HCT116 (cell line): Measurements from ENCODE around the gene AFDN. TPM values are rescaled to one million over a fixed set of nuclear protein-coding genes. Genes with fewer than 3 reads are reported as not detected.

Experiments used
- ATAC-seq: fragments of 200-7000 bp; cut with Tn5 transposase; 2 replicates; pipeline ENCODE4 v1.9.1; 2020; ENCODE audit warnings: mild to moderate bottlenecking, moderate library complexity
- BruUV-seq: library from RNA; stranded (reverse); fragments of 400-500 nt; replicated peaks from 2 replicates; lab custom pipeline; 2021; lab: Mats Ljungman, UMichigan
- CTCF ChIA-PET: fragments of 300-600 bp; sonication (Branson Sonifier 250); formaldehyde crosslinking; loops from one replicate; lab custom pipeline; 2021; ENCODE audit warnings: antibody characterized with exemption; lab: Charles Lee
- POLR2A ChIA-PET: fragments of 300-600, 350-600 bp; sonication (Branson Sonifier 250); formaldehyde crosslinking; loops from one replicate; lab custom pipeline; 2021; ENCODE audit warnings: antibody characterized with exemption; lab: Charles Lee
- RAD21 ChIA-PET, 2 experiments: fragments of 300-600 bp; sonication (Branson Sonifier 250); formaldehyde crosslinking; loops; one replicate each; lab custom pipeline; 2023; ENCODE audit warnings: low total read pairs in 2 of 2; ENCODE audit not compliant: uncharacterized antibody in 2 of 2, unreplicated experiment in 2 of 2, low non-redundant PET in 1 of 2; lab: Charles Lee
- DNase-seq: peaks from one replicate; pipeline ENCODE4 v3.0.0-alpha.2; 2010; ENCODE audit warnings: low read depth, low spot score
- H2AFZ ChIP-seq: fragments of 200-600 bp; shearing (Covaris generic), sonication (generic); 2 replicates; pipeline ENCODE4 v1.6.1; 2017; ENCODE audit warnings: low read depth, mixed run types, mixed read lengths, antibody characterized with exemption, low read length; ENCODE audit not compliant: poor library complexity, severe bottlenecking
- H3K27ac ChIP-seq: 2 replicates; pipeline ENCODE4 v1.5.1; 2012; ENCODE audit warnings: low read depth, low read length
- H3K27me3 ChIP-seq: fragments of 200-600 bp; sonication (generic); 2 replicates; pipeline ENCODE4 v1.6.1; 2016; ENCODE audit warnings: mixed run types, low read length, mixed read lengths; ENCODE audit not compliant: insufficient read depth
- H3K36me3 ChIP-seq, 2 experiments: fragments of 200-500 bp in 1 of 2; fragments of 200-600 bp in 1 of 2; sonication (Bioruptor generic) in 1 of 2; sonication (generic) in 1 of 2; 2 replicates each; pipeline versions ENCODE4 v1.5.1 to v1.6.1; 2014 to 2016; ENCODE audit warnings: low read length in 2 of 2, inconsistent platforms in 1 of 2, mixed read lengths in 1 of 2, mixed run types in 1 of 2; ENCODE audit not compliant: insufficient read depth in 2 of 2, control insufficient read depth in 1 of 2
- H3K4me1 ChIP-seq, 2 experiments: fragments of 200-600 bp in 1 of 2; sonication (generic) in 1 of 2; 2 replicates each; pipeline versions ENCODE4 v1.5.1 to v1.6.1; 2012 to 2017; ENCODE audit warnings: low read length in 2 of 2, inconsistent platforms in 1 of 2, mild to moderate bottlenecking in 1 of 2, mixed read lengths in 1 of 2, mixed run types in 1 of 2, moderate library complexity in 1 of 2; ENCODE audit not compliant: insufficient read depth in 2 of 2, control insufficient read depth in 1 of 2
- H3K4me2 ChIP-seq: fragments of 200-600 bp; sonication (generic); 2 replicates; pipeline ENCODE4 v1.6.1; 2017; ENCODE audit warnings: mixed run types, low read length, mixed read lengths
- H3K4me3 ChIP-seq, 2 experiments: fragments of 200-600 bp in 1 of 2; sonication (generic) in 1 of 2; replicated peaks in 1 of 2; 2 replicates each; pipeline ENCODE4 v1.5.1; 2011 to 2016; ENCODE audit warnings: low read length in 2 of 2, control low read depth in 1 of 2, low read depth in 1 of 2, mild to moderate bottlenecking in 1 of 2, mixed read lengths in 1 of 2, mixed run types in 1 of 2
- H3K79me2 ChIP-seq: fragments of 200-600 bp; sonication (generic); 2 replicates; pipeline ENCODE4 v1.6.1; 2017; ENCODE audit warnings: mild to moderate bottlenecking, mixed run types, low read length, moderate library complexity, mixed read lengths; ENCODE audit not compliant: insufficient read depth
- H3K9ac ChIP-seq: fragments of 200-600 bp; sonication (generic); 2 replicates; pipeline ENCODE4 v1.6.1; 2016; ENCODE audit warnings: low read length, mixed read lengths
- H3K9me2 ChIP-seq: fragments of 200-600 bp; sonication (generic), shearing (Covaris generic); 2 replicates; pipeline ENCODE4 v1.6.1; 2017; ENCODE audit warnings: mixed run types, mild to moderate bottlenecking, moderate library complexity; ENCODE audit not compliant: insufficient read depth
- H3K9me3 ChIP-seq, 2 experiments: fragments of 200-500 bp in 1 of 2; fragments of 200-600 bp in 1 of 2; sonication (Bioruptor generic) in 1 of 2; sonication (generic) in 1 of 2; 2 replicates each; pipeline ENCODE4 v1.6.1; 2014 to 2017; ENCODE audit warnings: low read length in 2 of 2, mixed read lengths in 2 of 2, inconsistent platforms in 1 of 2, low read depth in 1 of 2, mild to moderate bottlenecking in 1 of 2, mixed run types in 1 of 2, moderate library complexity in 1 of 2; ENCODE audit not compliant: control insufficient read depth in 1 of 2, insufficient read depth in 1 of 2
- H4K20me1 ChIP-seq: fragments of 200-600 bp; sonication (generic), shearing (Covaris generic); 2 replicates; pipeline ENCODE4 v1.6.1; 2017; ENCODE audit warnings: mixed run types, mild to moderate bottlenecking, moderate library complexity; ENCODE audit not compliant: insufficient read depth
- CBX3 ChIP-seq: IDR thresholded peaks from 2 replicates; pipeline ENCODE4 v1.6.1; 2012; ENCODE audit warnings: low read depth
- CEBPB ChIP-seq: IDR thresholded peaks from 2 replicates; pipeline ENCODE4 v1.6.1; 2012; ENCODE audit warnings: low read depth
- CTCF ChIP-seq, 3 experiments: fragments of 200-600 bp in 1 of 3; sonication (generic) in 1 of 3; IDR thresholded peaks in 2 of 3; conservative IDR thresholded peaks in 1 of 3; 2 replicates each; pipeline ENCODE4 v1.5.1; 2012 to 2017; ENCODE audit warnings: low read depth in 2 of 3, low read length in 2 of 3, antibody characterized with exemption in 1 of 3, borderline replicate concordance in 1 of 3, control low read depth in 1 of 3, mild to moderate bottlenecking in 1 of 3, mixed read lengths in 1 of 3, mixed run types in 1 of 3, moderate library complexity in 1 of 3; ENCODE audit not compliant: insufficient read depth in 1 of 3
- EGR1 ChIP-seq: IDR thresholded peaks from 2 replicates; pipeline ENCODE4 v1.6.1; 2012; ENCODE audit warnings: low read depth
- ELF1 ChIP-seq: IDR thresholded peaks from 2 replicates; pipeline ENCODE4 v1.6.1; 2012; ENCODE audit warnings: low read depth, borderline replicate concordance
- EZH2 ChIP-seq: fragments of 200-600 bp; sonication (generic); IDR thresholded peaks from 2 replicates; pipeline ENCODE4 v1.6.1; 2017; ENCODE audit warnings: antibody characterized with exemption, mixed run types
- FOSL1 ChIP-seq: IDR thresholded peaks from 2 replicates; pipeline ENCODE4 v1.6.1; 2012; ENCODE audit warnings: low read depth
- JUND ChIP-seq: IDR thresholded peaks from 2 replicates; pipeline ENCODE4 v1.6.1; 2012
- POLR2A ChIP-seq: IDR thresholded peaks from 2 replicates; pipeline ENCODE4 v1.7.0; 2011; ENCODE audit warnings: borderline replicate concordance; ENCODE audit not compliant: insufficient read depth, insufficient read length; ENCODE audit errors: extremely low read depth
- POLR2AphosphoS5 ChIP-seq: IDR thresholded peaks from 2 replicates; pipeline ENCODE4 v1.6.1; 2011; ENCODE audit warnings: mild to moderate bottlenecking, low read depth, low read length, moderate library complexity
- RAD21 ChIP-seq: IDR thresholded peaks from 2 replicates; pipeline ENCODE4 v1.6.1; 2012; ENCODE audit warnings: low read depth, mild to moderate bottlenecking
- REST ChIP-seq: IDR thresholded peaks from 2 replicates; pipeline ENCODE4 v1.6.1; 2012; ENCODE audit warnings: low read depth
- SRF ChIP-seq: IDR thresholded peaks from 2 replicates; pipeline ENCODE4 v1.6.1; 2012; ENCODE audit warnings: low read depth
- TCF7L2 ChIP-seq: IDR thresholded peaks from 2 replicates; pipeline ENCODE4 v1.7.0; 2011; ENCODE audit warnings: borderline replicate concordance, inconsistent platforms; ENCODE audit not compliant: insufficient read depth, insufficient read length; ENCODE audit errors: extremely low read depth
- YY1 ChIP-seq: IDR thresholded peaks from 2 replicates; pipeline ENCODE4 v1.6.1; 2011; ENCODE audit warnings: low read length, low read depth, moderate library complexity, mild to moderate bottlenecking; ENCODE audit not compliant: insufficient replicate concordance; ENCODE audit errors: extremely low read depth
- ZFX ChIP-seq: fragments of 450-650 bp; IDR thresholded peaks from 2 replicates; pipeline ENCODE4 v1.6.1; 2017
- ZNF274 ChIP-seq: fragments of 200-500 bp; sonication (Bioruptor generic); IDR thresholded peaks from 2 replicates; pipeline ENCODE4 v1.6.1; 2014; ENCODE audit warnings: mild to moderate bottlenecking, low read depth, low read length, inconsistent platforms
- intact Hi-C: fragments of 100-400 bp; cut with micrococcal nuclease; formaldehyde crosslinking; loops from 2 replicates; pipeline ENCODE4 v1.10.0; 2022
- total RNA-seq: library from RNA; stranded (reverse); gene quantifications from one replicate; pipeline ENCODE4 v1.2.1, GENCODE V29; 2021; ENCODE audit not compliant: unreplicated experiment
- TF ChIP-seq, protein P1 (sequence below): IDR thresholded peaks from 2 replicates; pipeline ENCODE4 v1.6.1; 2012
- TF ChIP-seq, protein P2 (sequence below): IDR thresholded peaks from 2 replicates; pipeline ENCODE4 v1.6.1; 2012
- TF ChIP-seq, protein P3 (sequence below): IDR thresholded peaks from 2 replicates; pipeline ENCODE4 v1.6.1; 2011; ENCODE audit warnings: mild to moderate bottlenecking, low read length, moderate library complexity; ENCODE audit not compliant: insufficient replicate concordance; ENCODE audit errors: extremely low read depth

The AFDN gene
- total RNA-seq, 1 experiment from 2014 or later: 59.4 TPM

DNA sequence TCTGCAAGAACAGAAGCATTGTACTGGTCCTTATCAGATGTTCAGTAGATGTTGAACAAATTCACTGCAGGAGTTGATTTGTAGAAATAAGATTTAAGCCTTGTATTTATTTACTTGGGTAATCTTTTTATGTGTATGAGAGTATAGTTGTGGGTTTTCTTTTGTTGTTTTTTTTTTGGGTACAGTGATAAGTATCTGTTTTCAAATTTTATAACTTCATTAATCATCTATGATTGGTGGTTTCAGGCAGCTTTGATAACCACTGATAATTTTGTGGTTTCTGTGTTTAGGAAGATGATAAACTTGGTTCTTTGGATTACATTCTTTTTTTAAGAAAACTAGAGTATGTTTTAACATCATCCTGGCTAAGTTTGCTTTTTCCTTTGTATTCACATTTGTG is 2.8 kb downstream of the AFDN start:
- TF ChIP-seq CEBPB (no peak), FOSL1 (no peak), JUND (no peak), POLR2A (no peak), TCF7L2 (no peak), ZFX (no peak), ZNF274 (no peak), CTCF (IDR thresholded peaks at IDR 0.05 in 2 of 3, conservative IDR thresholded peaks at IDR 0.05 in 1 of 3; ENCODE audit: borderline replicate concordance in 1 of 3, insufficient read depth in 1 of 3, low read depth in 2 of 3, low read length in 2 of 3) (no peak), EGR1 (no peak), CBX3 (no peak), ELF1 (no peak), SRF (no peak), RAD21 (no peak), EZH2 (no peak), POLR2AphosphoS5 (no peak), YY1 (no peak), REST (no peak)
- TF ChIP-seq, protein P1, sequence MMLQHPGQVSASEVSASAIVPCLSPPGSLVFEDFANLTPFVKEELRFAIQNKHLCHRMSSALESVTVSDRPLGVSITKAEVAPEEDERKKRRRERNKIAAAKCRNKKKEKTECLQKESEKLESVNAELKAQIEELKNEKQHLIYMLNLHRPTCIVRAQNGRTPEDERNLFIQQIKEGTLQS: no peak
- TF ChIP-seq, protein P2, sequence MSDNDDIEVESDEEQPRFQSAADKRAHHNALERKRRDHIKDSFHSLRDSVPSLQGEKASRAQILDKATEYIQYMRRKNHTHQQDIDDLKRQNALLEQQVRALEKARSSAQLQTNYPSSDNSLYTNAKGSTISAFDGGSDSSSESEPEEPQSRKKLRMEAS: no peak
- TF ChIP-seq, protein P3, sequence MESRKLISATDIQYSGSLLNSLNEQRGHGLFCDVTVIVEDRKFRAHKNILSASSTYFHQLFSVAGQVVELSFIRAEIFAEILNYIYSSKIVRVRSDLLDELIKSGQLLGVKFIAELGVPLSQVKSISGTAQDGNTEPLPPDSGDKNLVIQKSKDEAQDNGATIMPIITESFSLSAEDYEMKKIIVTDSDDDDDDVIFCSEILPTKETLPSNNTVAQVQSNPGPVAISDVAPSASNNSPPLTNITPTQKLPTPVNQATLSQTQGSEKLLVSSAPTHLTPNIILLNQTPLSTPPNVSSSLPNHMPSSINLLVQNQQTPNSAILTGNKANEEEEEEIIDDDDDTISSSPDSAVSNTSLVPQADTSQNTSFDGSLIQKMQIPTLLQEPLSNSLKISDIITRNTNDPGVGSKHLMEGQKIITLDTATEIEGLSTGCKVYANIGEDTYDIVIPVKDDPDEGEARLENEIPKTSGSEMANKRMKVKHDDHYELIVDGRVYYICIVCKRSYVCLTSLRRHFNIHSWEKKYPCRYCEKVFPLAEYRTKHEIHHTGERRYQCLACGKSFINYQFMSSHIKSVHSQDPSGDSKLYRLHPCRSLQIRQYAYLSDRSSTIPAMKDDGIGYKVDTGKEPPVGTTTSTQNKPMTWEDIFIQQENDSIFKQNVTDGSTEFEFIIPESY: no peak
- RAD21 ChIA-PET: no interaction called here
- H4K20me1 ChIP-seq: peaks cover 31% of the 10 kb centered on the region
- DNase-seq: no peak
- BruUV-seq: no TSS peak
- POLR2A ChIA-PET: no interaction called here
- H3K4me3 ChIP-seq: no peak overlapping the region
- H2AFZ ChIP-seq: no peak overlapping the region
- H3K9me2 ChIP-seq: no peaks in the 10 kb centered on the region
- H3K27ac ChIP-seq: no peak overlapping the region
- CTCF ChIA-PET: no interaction called here
- no peaks in the 10 kb centered on the region for H3K36me3 ChIP-seq
- no peaks in the 10 kb centered on the region for H3K27me3 ChIP-seq
- peak overlapping the region; percentile 55 for H3K4me2 ChIP-seq
- no peak overlapping the region for H3K9ac ChIP-seq
- no peak for ATAC-seq
- H3K79me2 ChIP-seq: peaks cover 70% of the 10 kb centered on the region
- intact Hi-C loops: no loop called here
- H3K4me1 ChIP-seq: peaks cover 14 to 60% of the 10 kb centered on the region in 2 experiments
- no peaks in the 10 kb centered on the region for H3K9me3 ChIP-seq
